CD14-positive monocyte (primary cell): Measurements from ENCODE around the gene SLC35B4. TPM values are rescaled to one million over a fixed set of nuclear protein-coding genes. Genes with fewer than 3 reads are reported as not detected.

Experiments used
- DNase-seq, 3 donors: peaks; one replicate each; pipeline ENCODE4 v3.0.0-alpha.2; 2011 to 2022
- H2AFZ ChIP-seq: 2 replicates; pipeline ENCODE4 v1.6.0; 2012; ENCODE audit warnings: mild to moderate bottlenecking, low read depth, low read length, inconsistent platforms; ENCODE audit not compliant: insufficient read depth, poor library complexity, severe bottlenecking
- H3K27ac ChIP-seq, 2 donors: 1 replicate in 1 of 2; 2 replicates in 1 of 2; pipeline ENCODE4 v1.5.1; 2012 to 2013; ENCODE audit warnings: low read length in 2 of 2, control low read depth in 1 of 2, inconsistent platforms in 1 of 2, low read depth in 1 of 2, mild to moderate bottlenecking in 1 of 2
- H3K27me3 ChIP-seq, 2 donors: one replicate each; pipeline versions ENCODE4 v1.6.0 to v1.6.1; 2011 to 2013; ENCODE audit warnings: low read length in 2 of 2; ENCODE audit not compliant: control insufficient read depth in 2 of 2, insufficient read depth in 2 of 2
- H3K36me3 ChIP-seq, 2 donors: replicated peaks in 1 of 2; 1 replicate in 1 of 2; 2 replicates in 1 of 2; pipeline versions ENCODE4 v1.5.1 to v1.6.1; 2012 to 2013; ENCODE audit warnings: low read length in 2 of 2, control low read depth in 1 of 2, inconsistent platforms in 1 of 2, mild to moderate bottlenecking in 1 of 2; ENCODE audit not compliant: insufficient read depth in 2 of 2, control insufficient read depth in 1 of 2
- H3K4me1 ChIP-seq, 2 donors: 1 replicate in 1 of 2; 2 replicates in 1 of 2; pipeline versions ENCODE4 v1.5.1 to v1.6.1; 2012 to 2013; ENCODE audit warnings: low read length in 2 of 2, control low read depth in 1 of 2, inconsistent platforms in 1 of 2, mild to moderate bottlenecking in 1 of 2, moderate library complexity in 1 of 2; ENCODE audit not compliant: insufficient read depth in 2 of 2, control insufficient read depth in 1 of 2
- H3K4me2 ChIP-seq: replicated peaks from 2 replicates; pipeline ENCODE3; 2012; ENCODE audit warnings: low read length, moderate library complexity, mild to moderate bottlenecking; ENCODE audit not compliant: poor library complexity, severe bottlenecking; ENCODE audit errors: extremely low read depth
- H3K4me3 ChIP-seq, 3 experiments: fragments of 200-600 bp in 1 of 3; sonication (generic) in 1 of 3; replicated peaks in 1 of 3; 1 replicate in 2 of 3; 2 replicates in 1 of 3; pipeline ENCODE4 v1.5.1; 2011 to 2013; ENCODE audit warnings: low read length in 3 of 3, mild to moderate bottlenecking in 3 of 3, control low read depth in 2 of 3, low read depth in 2 of 3, inconsistent platforms in 1 of 3, moderate library complexity in 1 of 3
- H3K79me2 ChIP-seq: 2 replicates; pipeline ENCODE4 v1.6.0; 2012; ENCODE audit warnings: mild to moderate bottlenecking, control low read depth, inconsistent platforms, low read length, moderate library complexity; ENCODE audit not compliant: insufficient read depth
- H3K9ac ChIP-seq: 2 replicates; pipeline ENCODE4 v1.6.0; 2017; ENCODE audit warnings: low read length, mild to moderate bottlenecking; ENCODE audit not compliant: insufficient read depth, poor library complexity, severe bottlenecking
- H3K9me3 ChIP-seq, 2 donors: replicated peaks in 1 of 2; 1 replicate in 1 of 2; 2 replicates in 1 of 2; pipeline versions ENCODE4 v1.5.1 to v1.6.1; 2012 to 2013; ENCODE audit warnings: low read length in 2 of 2, control low read depth in 1 of 2; ENCODE audit not compliant: control insufficient read depth in 1 of 2, insufficient read depth in 1 of 2
- H4K20me1 ChIP-seq: 2 replicates; pipeline ENCODE4 v1.6.0; 2012; ENCODE audit warnings: mild to moderate bottlenecking, low read length, control low read depth, moderate library complexity; ENCODE audit not compliant: insufficient read depth
- H3K27ac Mint-ChIP-seq, 7 donors: one replicate each; pipeline ENCODE4 v1.8.0; 2020; ENCODE audit warnings: mild to moderate bottlenecking in 7 of 7, mixed read lengths in 7 of 7, moderate library complexity in 6 of 7, inconsistent platforms in 2 of 7
- H3K27me3 Mint-ChIP-seq, 3 donors: one replicate each; pipeline ENCODE4 v1.8.0; 2021 to 2022; ENCODE audit warnings: low read depth in 3 of 3, mild to moderate bottlenecking in 3 of 3, mixed read lengths in 3 of 3, moderate library complexity in 3 of 3, inconsistent platforms in 1 of 3
- H3K36me3 Mint-ChIP-seq, 2 donors: one replicate each; pipeline ENCODE4 v1.8.0; 2020; ENCODE audit warnings: mixed read lengths in 2 of 2, inconsistent platforms in 1 of 2, mild to moderate bottlenecking in 1 of 2
- H3K4me1 Mint-ChIP-seq: one replicate; pipeline ENCODE4 v1.8.0; 2020; ENCODE audit warnings: mild to moderate bottlenecking, mixed read lengths
- H3K4me3 Mint-ChIP-seq, 2 donors: one replicate each; pipeline ENCODE4 v1.8.0; 2020; ENCODE audit warnings: mild to moderate bottlenecking in 2 of 2, mixed read lengths in 2 of 2, moderate library complexity in 1 of 2
- H3K9me3 Mint-ChIP-seq, 7 donors: one replicate each; pipeline ENCODE4 v1.8.0; 2020 to 2022; ENCODE audit warnings: mixed read lengths in 7 of 7, mild to moderate bottlenecking in 6 of 7, moderate library complexity in 6 of 7, inconsistent platforms in 2 of 7
- CTCF ChIP-seq: fragments of 200-600 bp; IDR thresholded peaks from one replicate; pipeline ENCODE4 v1.8.0; 2022; ENCODE audit warnings: antibody characterized with exemption, mild to moderate bottlenecking
- WGBS: methylation state at CpG from one replicate; pipeline ENCODE4 v1.1.5; 2013; ENCODE audit warnings: missing lambda C conversion rate; ENCODE audit not compliant: insufficient coverage; 5-methylcytosine and 5-hydroxymethylcytosine counted together
- intact Hi-C, 2 donors: fragments of 100-400 bp; cut with micrococcal nuclease; formaldehyde crosslinking; loops; one replicate each; pipeline versions ENCODE4 v1.15.0 to v1.15.1; 2023
- polyA plus RNA-seq, 3 donors: library from polyadenylated mRNA; depleted of rRNA in 1 of 3; unstranded in 2 of 3; stranded (reverse) in 1 of 3; fragments of 300-500 nt in 2 of 3; fragments of >200 nt in 1 of 3; fragmentation: Illumina TruSeq in 2 of 3; gene quantifications; 1 replicate in 2 of 3; 2 replicates in 1 of 3; pipeline ENCODE4 v1.2.3, GENCODE V29; 2012 to 2021

Gene SLC35B4
- polyA plus RNA-seq, 3 donors: 9.4 to 21.1 (median 12.7) TPM

GRCh38 chr7:134300988-134301387 lies 15.7 kb downstream of the SLC35B4 start:
- TF ChIP-seq CTCF: no peak
- Histone ChIP-seq H3K27ac (no peak overlapping the region), H3K27me3 (no peaks in the 10 kb centered on the region), H3K4me3 (no peak overlapping the region), H4K20me1 (no peaks in the 10 kb centered on the region), H3K9me3 (no peaks in the 10 kb centered on the region), H3K9ac (no peak overlapping the region), H3K4me2 (no peak overlapping the region), H3K4me1 (no peaks in the 10 kb centered on the region), H3K36me3 (peaks cover 51 to 90% of the 10 kb centered on the region in 2 donors), H3K79me2 (no peaks in the 10 kb centered on the region), H2AFZ (no peak overlapping the region)
- no peak for DNase-seq
- H3K27ac Mint-ChIP-seq: no peak overlapping the region
- WGBS: 100% methylated on average over 2 of the region's 2 CpGs
- H3K9me3 Mint-ChIP-seq: no peaks in the 10 kb centered on the region
- H3K4me3 Mint-ChIP-seq: no peak overlapping the region
- intact Hi-C loops: no loop called here
- H3K36me3 Mint-ChIP-seq: peaks cover 69 to 81% of the 10 kb centered on the region in 2 donors
- no peaks in the 10 kb centered on the region for H3K4me1 Mint-ChIP-seq
- peaks cover 0 to 2% (median 0%) of the 10 kb centered on the region in 3 donors for H3K27me3 Mint-ChIP-seq

DNA sequence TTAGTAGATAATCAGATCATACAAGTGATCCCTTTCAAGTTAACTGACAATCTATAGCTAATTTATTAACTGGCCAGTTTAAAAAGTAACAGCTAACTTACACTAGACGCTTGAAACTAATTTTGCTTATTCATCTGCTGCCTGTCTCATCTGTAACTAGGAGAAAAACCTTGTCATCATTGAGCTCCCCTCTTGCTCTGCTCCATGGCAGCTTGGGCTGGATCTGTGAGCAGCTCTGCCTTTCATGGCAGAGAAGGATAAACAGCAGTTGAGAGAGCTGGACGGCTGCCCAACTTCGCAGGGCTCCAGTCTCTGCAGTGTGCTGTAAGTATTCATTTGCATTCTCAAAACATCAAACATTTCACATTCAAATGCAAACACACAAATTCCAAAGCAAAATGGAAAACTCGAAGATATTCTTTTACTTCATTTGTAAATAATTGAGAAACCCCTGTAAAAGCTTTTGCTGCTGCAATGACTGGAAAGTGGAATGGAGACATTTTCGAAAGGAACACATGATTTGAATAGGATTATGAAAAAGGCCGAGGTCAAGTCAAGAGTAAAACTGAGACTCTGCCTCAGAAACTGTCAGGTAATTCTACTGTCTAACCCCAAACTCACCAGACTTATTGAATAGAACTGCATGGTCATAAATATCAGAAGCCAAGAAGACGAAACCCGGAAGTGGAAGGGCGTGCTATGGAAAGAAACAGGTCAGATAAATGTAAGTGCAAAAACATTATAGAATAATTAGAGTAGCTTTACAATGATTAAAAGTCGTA lies 17.6 kb downstream of the SLC35B4 start:
- no peaks in the 10 kb centered on the region for H3K79me2 ChIP-seq

More for the DNA sequence above, 17.6 kb downstream of the SLC35B4 start:
- intact Hi-C loops: no loop called here
- H3K36me3 Mint-ChIP-seq: peaks cover 75 to 84% of the 10 kb centered on the region in 2 donors
- 96% methylated on average over 5 of the region's 10 CpGs for WGBS
- H3K4me3 ChIP-seq: no peak overlapping the region
- H4K20me1 ChIP-seq: no peaks in the 10 kb centered on the region
- H3K27me3 Mint-ChIP-seq: no peaks in the 10 kb centered on the region
- H3K4me1 ChIP-seq: peaks cover 2 to 4% of the 10 kb centered on the region in 2 donors
- peaks cover 0 to 5% (median 0%) of the 10 kb centered on the region in 7 donors for H3K9me3 Mint-ChIP-seq
- DNase-seq: no peak
- TF ChIP-seq CTCF: no peak
- H3K4me1 Mint-ChIP-seq: peaks cover 2% of the 10 kb centered on the region
- H2AFZ ChIP-seq: no peak overlapping the region
- H3K9ac ChIP-seq: no peak overlapping the region
- peaks cover 62 to 92% of the 10 kb centered on the region in 2 donors for H3K36me3 ChIP-seq
- no peak overlapping the region for H3K4me2 ChIP-seq
- H3K4me3 Mint-ChIP-seq: no peak overlapping the region
- H3K27ac Mint-ChIP-seq: peak overlapping the region in 1 of 7 donors; percentile 22
- no peak overlapping the region for H3K27ac ChIP-seq
- H3K27me3 ChIP-seq: no peaks in the 10 kb centered on the region
- H3K9me3 ChIP-seq: no peaks in the 10 kb centered on the region
